ENCODE data around the gene RB1.
"Not testable (repeated sequence)": the region's sequence is repeated elsewhere in the genome, so short reads cannot be mapped to it uniquely, and the experiment has no call there.

Gene RB1

DNA sequence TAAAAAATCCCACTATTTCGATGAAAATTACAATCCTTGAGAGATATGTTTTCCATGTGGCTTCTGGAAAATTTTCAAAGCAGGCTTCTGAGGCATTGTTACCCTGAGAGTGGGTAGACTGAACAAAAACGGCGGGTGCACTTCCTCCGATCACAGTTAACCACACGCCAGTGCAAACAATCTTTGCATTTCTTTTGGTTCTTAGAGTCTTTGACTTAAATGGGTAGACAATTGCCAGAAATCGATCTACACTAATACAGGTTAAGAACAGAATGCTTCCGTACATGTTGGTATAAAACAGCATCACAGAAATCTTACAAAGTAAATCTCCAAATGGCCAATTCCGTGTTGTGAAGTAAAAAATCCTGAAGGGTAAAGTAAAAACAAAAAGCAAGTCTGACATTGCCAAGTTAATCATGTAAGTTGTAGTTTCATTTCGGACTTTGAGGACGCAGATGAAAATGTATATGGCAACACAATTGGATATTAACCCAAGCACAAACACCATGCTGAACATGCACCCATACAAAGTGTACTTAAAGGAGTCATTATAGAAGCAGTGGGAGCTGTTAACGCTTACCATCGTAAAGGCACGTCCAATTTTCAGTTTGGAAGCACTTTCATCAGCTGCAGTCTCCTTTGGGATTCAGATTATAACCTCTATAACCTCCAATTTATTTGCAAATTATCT lies 108.4 kb downstream of the RB1 start:
- peak; percentile 43 to 51 for DNase-seq

DNA sequence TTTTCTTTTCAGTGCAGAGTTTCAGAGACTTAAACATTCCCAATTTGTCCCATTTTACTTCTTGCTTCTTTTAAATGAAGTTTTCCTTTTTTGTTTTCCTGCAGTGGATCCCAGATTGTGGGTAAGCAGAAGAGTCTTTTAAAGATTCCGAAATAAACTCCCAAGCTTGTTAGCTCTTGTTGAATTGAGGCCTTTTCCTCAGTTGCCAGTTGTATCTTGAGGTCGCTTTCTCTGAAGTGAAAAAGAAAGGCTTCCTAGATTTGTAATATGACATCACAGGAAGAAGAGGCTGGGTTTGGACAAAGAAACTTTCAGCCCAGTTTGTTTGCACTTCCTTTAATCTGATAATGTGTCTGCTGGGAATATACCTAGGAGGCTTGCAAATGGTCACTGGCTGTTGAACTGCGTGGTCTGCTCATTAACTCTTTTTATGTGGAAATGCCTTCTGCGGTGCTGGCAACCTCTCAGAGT lies 109.4 kb downstream of the RB1 start, which contains the start of gene LPAR6:
Gene LPAR6, minus strand, starts transcription at position 233 of the 471 bp plus-strand sequence. CDS start 690 bp downstream, outside the sequence.
- DNase-seq, result peak; percentile 56 to 67

DNA sequence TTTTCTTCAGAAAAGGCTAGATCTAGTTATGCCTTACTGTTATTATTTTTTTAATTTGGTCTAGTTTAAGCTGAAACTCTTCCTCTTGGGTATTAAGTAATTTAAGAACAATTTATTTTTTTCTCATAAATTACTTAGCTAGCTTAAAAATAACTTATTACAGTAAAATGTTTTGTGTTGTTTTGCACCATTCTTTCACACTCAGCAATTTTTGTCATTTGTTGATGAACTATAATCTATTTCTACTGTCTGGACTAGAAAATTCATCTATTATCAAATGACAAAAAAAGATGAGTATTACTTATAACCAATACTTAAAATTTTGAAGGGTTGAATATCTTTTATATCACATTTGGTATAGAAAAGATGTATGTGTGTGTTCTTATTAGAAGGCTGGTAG lies 111.0 kb downstream of the RB1 start:
- no peak for DNase-seq

DNA sequence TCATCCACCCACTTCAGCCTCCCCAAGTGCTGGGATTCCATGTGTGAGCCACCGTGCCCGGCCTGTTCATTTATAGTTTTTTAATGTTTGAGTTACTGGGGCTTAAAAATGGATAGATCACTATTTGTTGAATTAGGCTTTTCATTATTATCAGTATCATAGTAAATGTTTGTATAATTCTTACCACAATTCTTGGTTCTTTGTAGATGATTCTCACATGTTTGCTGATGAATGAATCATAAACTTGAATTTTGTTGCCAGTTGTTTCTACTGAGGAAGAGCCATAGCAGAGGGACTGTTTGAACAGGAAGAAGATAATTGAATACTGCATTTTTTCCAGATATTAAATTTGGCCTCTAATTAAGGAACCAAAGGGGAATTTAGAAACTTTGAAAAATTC lies 112.0 kb downstream of the RB1 start:
- no peak for DNase-seq

DNA sequence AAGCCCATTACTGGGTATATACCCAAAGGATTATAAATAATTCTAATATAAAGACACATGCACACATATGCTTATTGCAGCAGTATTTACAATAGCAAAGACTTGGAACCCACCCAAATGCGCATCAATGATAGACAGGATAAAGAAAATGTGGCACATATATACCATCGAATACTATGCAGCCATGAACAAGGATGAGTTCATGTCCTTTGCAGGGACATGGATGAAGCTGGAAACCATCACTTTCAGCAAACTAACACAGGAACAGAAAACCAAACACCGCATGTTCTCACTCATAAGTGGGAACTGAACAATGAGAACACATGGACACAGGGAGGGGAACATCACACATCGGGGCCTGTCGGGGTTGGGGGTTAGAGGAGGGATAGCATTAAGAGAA lies 118.5 kb downstream of the RB1 start:
- DNase-seq, result not testable (repeated sequence)

DNA sequence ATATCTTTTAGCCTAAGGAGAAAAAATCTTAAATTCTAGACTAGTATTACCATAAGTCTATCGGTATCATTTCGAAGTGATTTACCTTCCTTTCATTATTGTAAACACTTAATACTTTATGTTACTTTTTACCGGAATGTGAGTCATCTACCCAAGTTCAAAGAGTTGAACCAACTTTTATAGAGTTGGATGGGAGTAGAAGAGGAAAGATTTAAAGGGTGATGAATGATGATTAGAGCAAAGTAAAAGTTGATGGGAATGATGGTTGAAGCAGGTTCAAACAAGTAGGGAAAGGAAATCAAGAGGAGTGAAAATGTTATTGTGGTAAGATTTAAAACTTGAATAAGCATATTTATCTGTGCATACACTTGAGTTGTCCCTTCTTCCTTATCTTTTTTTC lies 120.7 kb downstream of the RB1 start:
- DNase-seq, result no peak

DNA sequence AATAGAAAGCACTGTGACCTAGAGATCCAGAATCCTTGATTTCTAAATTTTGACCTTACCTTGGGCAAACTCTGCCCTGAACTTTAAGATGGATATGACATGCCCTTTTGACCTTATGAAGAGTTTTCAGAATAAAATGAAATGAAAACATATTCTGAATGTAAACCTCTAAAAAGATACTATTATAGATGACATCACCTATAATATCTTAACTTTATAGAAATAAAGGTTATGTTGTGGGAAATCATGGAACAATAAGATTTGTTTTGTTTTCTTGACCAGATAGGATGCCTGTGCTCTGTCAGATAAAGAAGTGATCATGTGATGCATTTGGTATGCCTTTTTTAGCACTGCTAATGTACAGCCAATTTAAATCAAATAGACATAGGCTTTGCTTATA lies 122.5 kb downstream of the RB1 start:
- DNase-seq, result no peak

DNA sequence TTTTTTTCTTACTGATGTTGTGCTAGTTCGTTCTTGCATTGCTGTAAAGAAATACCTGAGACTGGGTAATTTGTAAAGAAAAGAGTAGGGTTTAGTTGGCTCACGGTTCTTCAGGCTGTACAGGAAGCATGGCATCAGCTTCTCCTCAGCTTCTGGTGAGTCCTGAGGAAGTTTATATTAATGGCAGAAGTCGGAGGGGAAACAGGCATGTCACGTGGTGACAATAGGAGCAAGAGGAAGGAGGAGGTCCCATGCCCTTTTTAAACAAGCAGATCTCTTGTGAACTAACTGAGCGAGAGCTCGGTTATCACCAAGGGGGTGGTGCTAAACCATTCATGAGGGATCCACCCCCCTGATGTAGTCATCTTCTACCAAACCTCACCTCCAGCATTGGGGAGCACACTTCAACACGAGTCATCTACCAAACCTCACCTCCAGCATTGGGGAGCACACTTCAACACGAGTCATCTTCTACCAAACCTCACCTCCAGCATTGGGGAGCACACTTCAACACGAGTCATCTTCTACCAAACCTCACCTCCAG lies 123.3 kb downstream of the RB1 start:
- peak in 1 of 2 donors; percentile 22 for DNase-seq

DNA sequence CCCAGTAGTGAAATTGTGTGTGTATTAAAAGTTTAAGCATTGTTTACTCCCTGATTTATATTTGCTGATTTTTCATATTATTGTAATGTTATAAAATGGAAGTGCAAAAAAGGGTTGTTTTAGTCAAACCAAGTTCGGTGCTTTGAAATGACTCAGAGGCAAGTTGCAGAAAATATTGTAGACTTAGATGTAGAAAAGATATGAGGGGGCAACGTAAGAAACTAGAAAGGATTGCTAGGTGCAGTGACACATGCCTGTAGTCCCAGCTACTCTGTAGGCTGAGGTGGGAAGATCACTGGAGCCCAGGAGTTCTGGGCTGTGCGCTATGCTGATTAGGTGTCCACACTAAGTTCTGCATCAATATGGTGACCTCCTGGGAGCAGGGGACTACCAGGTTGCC lies 125.5 kb downstream of the RB1 start:
- no peak for DNase-seq

DNA sequence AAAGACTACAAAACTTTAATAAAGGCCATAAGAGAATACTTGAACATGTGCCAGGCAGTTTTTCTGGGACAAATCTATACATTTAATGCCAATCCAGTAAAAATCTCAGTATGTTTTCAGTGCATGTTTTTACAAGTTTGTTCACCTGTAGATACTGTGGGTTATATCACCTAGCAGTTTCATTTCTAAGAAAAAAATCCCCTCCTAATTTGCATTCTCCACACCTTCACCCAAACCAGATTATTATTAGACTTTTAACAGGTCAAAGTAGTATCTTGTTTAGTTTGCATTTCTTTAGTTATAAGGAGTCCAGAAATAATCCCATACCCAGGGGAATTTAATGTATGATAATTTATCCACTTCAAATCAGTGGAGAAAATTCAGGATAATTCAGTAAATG lies 126.3 kb downstream of the RB1 start:
- no peak for DNase-seq

DNA sequence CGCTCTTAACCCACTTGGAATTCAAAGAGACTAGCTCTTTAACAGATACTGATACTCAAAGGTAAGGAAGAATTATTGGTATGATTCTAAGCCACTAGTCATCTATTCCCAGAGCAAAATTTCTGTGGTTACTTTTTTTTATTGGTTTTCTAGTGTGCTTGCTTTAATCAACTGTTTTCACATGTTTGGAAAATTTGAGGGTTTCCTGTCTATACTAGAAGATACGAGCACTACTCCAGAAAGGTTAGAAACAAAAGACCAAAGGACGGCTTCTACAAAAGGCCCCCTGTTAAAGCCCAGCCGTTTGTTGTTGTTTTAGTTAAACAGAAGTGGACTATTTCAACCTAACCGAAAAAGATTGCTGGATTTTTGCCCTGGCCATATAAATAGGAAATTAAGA lies 127.9 kb downstream of the RB1 start:
- no peak for DNase-seq

DNA sequence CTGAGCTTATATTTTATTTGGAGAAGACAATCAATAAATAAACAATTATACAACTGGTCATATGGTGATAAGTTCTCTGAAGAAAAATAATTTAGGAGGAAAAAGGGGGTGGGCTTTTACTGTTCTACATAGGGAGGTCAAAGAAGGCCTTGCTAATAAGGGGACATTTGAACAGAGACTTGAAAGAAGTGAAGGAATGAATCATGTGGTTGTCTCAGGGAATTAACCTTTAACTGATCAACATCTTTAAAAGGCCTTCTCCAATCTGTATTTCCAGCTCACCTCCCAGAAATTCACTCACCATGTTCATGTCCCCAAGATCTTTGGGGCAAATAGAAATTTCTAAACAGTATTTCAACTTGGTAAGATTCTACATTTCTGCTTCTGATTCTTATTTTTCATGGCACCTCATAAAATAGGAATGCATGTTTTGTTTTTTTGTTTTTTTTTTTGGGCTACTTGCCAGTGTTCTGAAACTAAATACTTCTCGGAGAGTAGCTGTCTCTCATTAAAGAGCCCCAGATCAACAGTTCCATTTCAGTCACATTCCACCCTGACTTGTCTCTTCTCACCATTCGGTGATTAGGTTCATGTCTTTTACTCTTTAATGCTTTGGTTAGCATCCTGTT lies 128.6 kb downstream of the RB1 start:
- no peak for DNase-seq

DNA sequence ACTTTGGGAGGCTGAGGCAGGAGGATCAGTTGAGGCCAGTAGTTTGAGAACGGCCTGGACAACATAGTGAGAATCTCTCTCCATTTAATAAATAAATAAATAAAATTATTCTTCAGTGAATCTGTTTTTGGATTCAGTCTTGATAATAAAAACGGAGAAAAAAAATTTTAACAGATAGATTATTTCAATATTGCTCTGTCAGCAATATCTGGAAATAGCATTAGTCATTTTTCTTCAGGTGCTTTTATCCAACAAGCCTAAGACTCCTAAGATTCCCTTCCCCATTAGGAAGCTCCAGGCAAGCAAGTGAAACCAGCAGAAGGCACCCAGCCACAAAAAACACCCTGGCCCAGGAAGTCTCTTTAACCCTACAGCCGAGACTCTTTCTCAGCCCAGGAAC lies 130.6 kb downstream of the RB1 start:
- no peak for DNase-seq

DNA sequence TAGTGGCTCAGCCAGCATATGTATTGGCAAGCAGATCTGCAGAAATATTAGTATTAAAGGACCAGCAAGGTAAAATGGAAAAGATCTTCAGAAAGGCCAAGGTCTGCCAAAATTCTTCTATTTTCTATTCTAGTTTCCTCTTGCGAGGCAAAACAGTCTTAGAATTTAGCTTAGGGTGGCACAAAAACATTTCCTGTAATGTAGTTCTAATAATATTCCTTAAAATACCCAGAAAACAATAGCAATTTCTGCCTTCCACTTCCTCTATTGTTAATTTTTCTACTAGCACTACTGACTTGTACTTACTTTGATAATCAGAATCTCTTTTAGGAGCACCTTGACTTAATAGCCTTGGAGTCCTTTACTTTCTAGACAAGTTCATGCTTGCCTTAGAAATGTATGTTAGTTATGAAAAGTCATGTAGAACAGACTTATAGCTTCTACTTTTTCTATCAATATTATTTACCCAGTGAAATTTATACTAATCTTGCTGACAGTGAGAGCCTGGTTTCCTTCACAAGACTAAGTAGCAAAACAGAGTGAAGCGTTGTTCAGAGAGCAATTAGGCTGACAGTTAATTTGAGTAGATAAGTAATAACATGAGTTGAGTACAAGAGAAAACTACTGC lies 133.2 kb downstream of the RB1 start:
- DNase-seq, result peak; percentile 12 to 83

DNA sequence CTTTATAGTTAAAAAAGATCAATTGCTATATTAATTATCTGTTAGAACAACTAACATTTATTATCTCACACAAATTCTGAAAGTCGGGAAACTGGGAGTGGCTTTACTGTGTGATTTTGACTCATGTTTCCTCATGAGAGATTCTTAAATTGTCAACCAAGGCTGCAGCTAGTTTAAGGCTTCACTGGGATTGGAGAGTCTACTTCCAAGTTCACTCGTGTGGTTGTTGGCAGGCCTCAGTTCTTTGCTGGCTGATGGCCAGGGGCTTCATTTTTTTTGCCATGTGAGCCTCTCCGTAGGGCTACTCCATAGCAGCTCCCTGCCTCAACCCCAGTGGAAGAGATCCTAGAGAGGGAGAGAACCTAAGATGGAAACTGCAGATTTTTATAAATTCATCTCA lies 133.8 kb downstream of the RB1 start:
- DNase-seq, result peak; percentile 24 to 52

DNA sequence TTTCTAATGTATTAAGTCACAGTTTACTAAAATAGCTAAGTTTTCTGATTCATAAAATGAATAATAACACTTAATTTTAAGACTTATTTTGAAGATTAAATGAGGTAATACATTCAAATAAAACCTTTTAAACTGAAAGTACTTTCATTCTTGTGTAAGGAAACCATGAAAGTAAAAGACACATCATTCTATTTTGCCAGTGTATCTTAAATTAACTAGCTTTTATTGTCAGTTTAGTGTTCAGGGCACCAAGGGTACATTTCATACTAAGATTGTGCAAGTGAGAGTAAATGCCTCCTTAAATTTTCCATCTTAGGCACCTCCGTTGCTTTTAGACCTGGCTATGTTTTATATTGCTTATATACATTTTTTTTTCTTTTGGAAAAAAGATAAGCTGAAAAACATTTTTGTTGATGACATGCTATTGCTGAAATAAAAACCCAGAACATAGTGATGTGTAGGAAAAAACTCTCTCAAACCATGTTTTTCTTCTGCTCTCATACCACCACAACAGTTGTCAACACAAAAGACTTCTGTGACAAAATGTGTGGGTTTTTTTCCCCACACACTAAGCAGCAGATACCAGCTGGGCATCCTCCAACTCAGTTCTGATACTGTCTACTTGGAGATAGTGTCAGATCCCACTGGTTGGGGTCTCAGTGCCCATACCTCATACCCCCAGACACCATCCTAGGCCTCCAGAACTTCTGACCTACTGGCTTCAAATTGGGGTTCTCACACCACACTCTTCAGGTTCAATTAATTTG lies 140.1 kb downstream of the RB1 start:
- no peak for DNase-seq

DNA sequence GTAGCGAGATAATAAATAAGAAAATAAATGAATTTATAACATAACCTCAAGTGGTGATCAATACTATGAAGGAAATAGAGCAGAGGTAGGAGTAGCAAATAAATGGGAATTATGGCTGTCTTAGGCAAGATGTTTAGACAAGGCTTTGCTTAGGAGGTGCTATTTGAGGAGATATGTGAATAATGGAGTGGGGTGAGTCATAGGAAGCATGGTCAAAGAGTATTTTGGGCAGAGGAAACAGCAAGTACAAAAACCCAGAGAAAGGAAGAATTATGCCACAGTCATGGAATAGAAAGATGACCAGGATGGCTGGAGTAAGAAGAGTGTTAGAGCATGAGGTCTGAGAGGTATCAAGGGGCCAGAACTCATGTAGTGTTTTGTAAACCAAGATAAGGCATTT lies 142.9 kb downstream of the RB1 start:
- DNase-seq, result peak; percentile 31 to 48

DNA sequence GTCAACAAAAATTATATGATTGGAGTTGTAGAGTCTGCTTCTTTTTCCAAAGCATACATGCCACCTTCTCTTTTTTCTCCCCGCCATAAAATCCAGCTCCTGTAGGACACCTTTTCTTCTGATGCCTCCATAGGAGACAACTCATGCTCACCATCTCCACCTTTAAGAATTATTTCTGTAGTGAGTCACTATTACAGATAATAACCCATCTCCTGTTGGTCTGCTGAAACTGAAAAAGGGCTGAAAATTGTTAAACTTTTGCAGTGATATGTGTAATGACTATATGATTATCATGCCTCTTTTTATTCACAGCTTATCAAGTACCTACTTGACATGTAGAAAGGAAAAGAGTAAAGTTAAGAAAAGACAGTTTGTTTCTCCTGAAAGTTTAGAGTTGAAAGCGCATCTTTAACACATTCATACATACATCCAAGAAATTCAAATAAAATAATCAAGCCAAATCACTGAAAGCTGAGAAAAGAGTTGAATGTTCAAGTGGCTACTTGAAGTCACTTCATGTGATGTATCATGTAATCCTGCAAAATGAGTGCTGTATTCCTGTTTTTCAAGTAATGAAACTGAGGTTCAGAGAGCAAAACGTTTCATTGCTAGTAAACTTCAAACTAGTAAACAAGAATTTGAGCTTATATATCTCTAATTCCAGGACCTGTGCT lies 144.9 kb downstream of the RB1 start:
- DNase-seq, result peak in 1 of 2 donors; percentile 31

DNA sequence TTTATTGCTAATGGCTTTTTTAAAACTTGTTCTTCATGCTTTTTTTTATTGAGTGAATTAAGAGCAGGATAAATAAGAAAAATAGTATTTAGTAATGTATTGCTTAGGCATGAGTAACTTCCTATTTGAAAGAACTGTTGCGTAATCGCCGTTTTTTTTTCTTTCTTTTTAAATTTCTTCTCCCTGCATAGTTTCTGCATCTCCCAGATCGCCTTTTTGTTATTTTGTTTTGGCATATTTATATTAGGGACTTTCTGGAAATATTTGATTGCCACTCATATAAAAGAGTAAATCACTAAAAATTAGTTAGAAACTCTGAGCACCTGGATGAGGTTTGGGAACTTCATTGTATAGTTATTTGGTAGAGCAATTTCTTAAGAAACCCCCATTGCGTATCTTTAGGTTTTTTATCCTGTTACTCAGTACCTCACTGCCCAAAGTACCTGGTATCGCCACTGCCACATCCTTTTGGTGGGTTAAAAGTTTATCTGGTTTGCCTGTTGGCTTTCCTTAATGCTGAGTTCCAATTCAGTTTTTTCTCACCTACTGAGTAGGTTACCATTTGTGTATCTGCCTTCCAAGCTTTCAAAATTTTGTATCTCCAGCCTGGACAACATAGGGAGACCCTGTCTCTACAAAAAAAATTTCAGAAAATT lies 145.5 kb downstream of the RB1 start:
- DNase-seq, result peak; percentile 56 to 84

DNA sequence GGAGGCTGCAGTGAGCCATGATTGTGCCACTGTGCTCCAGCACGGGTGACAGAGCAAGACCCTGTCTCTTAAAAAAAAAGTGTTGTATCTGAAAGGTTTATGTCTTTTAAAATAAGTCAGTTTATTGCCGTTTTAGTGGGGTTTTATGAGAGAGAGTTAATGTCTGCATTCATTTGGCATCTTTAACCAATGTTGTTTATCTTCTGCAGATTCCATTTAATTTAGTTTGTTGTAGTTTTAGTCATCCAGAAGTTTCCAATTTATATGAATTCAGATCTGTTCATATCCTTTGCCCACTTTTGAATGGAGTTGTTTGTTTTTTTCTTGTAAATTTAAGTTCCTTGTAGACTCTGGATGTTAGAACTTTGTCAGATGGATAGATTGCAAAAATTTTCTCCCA lies 146.1 kb downstream of the RB1 start:
- DNase-seq, result no peak

DNA sequence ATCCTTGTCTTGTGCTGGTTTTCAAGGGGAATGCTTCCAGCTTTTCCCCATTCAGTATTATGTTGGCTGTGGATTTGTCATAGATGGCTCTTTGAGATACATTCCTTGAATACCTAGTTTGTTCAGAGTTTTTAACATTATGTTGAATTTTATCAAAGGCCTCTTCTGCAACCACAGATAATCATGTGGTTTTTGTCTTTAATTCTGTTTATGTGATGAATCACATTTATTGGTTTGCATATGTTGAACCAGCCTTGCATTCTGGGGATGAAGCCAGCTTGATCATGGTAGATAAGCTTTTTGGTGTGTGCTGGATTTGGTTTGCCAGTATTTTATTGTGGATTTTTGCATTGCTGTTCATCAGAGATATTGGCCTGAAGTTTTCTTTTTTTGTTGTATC lies 147.6 kb downstream of the RB1 start:
- not testable (repeated sequence) for DNase-seq

DNA sequence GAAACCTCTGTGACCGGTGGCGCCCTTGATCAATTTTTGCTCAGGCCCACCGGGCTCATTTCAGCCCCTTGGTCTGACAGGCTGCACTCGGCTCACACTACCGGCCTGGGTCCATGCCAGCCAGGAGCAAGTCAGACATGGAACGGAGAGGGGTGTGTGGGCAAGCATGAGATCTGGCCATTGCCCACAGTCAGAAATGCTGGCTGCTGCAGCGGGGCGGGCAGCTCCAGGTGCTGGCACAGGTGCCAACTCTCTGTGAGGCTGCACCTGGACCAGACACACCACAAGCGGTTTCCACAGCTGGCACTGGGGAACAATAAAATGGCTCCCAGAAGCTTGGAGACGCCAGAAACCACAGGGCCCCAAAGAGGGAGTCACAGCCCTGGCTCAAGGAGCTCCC lies 153.0 kb downstream of the RB1 start:
- no peak for DNase-seq

All from inflammatory macrophage (primary cell).